K562 (cell line): ENCODE results near the gene SLC9A1. TPM values are rescaled to one million over a fixed set of nuclear protein-coding genes. Genes with fewer than 3 reads are reported as not detected.

Experiments
- AFF1 ChIP-seq, 2 experiments: fragments of 450-650 bp; IDR thresholded peaks; 2 replicates each; pipeline ENCODE4 v1.6.1; 2018; ENCODE audit warnings: mild to moderate bottlenecking in 2 of 2, low read depth in 1 of 2; ENCODE audit not compliant: partially characterized antibody in 2 of 2
- CHD1 ChIP-seq: fragments of 200-600 bp; sonication (generic); IDR thresholded peaks from one replicate; pipeline ENCODE4 v1.6.1; 2012; ENCODE audit warnings: mild to moderate bottlenecking, moderate library complexity, low read length, inconsistent platforms
- ERF ChIP-seq: fragments of 450-650 bp; formaldehyde crosslinking; IDR thresholded peaks from 2 replicates; pipeline ENCODE4 v1.4.0; 2020; ENCODE audit warnings: mild to moderate bottlenecking, mixed read lengths
- GTF2E2 ChIP-seq: fragments of 200-800 bp; sonication (Bioruptor generic); IDR thresholded peaks from 2 replicates; pipeline ENCODE4 v1.6.1; 2016; ENCODE audit warnings: missing genetic modification characterization, missing compliant biosample characterization
- HDAC1 ChIP-seq, 2 experiments: fragments of 450-650 bp; IDR thresholded peaks; 2 replicates each; pipeline ENCODE4 v1.6.1; 2016 to 2017; ENCODE audit warnings: inconsistent platforms in 1 of 2, mild to moderate bottlenecking in 1 of 2, moderate library complexity in 1 of 2
- IRF9 ChIP-seq: fragments of 450-650 bp; IDR thresholded peaks from 2 replicates; pipeline ENCODE4 v1.6.1; 2016; ENCODE audit warnings: missing biosample characterization, missing genetic modification characterization
- MAZ ChIP-seq, 2 experiments: fragments of 450-650 bp in 1 of 2; sonication (generic) in 1 of 2; formaldehyde crosslinking; IDR thresholded peaks in 1 of 2; conservative IDR thresholded peaks in 1 of 2; 2 replicates each; pipeline versions ENCODE4 v1.4.0 to v1.5.0; 2020; ENCODE audit warnings: mild to moderate bottlenecking in 1 of 2, missing genetic modification reagents in 1 of 2
- MEF2D ChIP-seq: conservative IDR thresholded peaks from 2 replicates; pipeline ENCODE4 v1.6.1; 2016; ENCODE audit warnings: low read depth, missing genetic modification characterization, missing compliant biosample characterization
- PHF20 ChIP-seq: fragments of 450-650 bp; IDR thresholded peaks from 2 replicates; pipeline ENCODE4 v1.6.1; 2018; ENCODE audit not compliant: partially characterized antibody
- RCOR1 ChIP-seq, 2 experiments: IDR thresholded peaks; 2 replicates each; pipeline ENCODE4 v1.6.1; 2012; ENCODE audit warnings: low read depth in 2 of 2, low read length in 2 of 2, borderline replicate concordance in 1 of 2, improper control_type of control experiment in 1 of 2
- SRSF9 ChIP-seq: fragments of 200-400 bp; formaldehyde crosslinking; IDR thresholded peaks from 2 replicates; pipeline ENCODE4 v1.6.1; 2017; ENCODE audit warnings: low read depth, low read length, borderline replicate concordance
- STAT5A ChIP-seq: IDR thresholded peaks from 2 replicates; pipeline ENCODE4 v1.6.1; 2012; ENCODE audit warnings: low read length, inconsistent platforms, borderline replicate concordance
- TAF9B ChIP-seq: fragments of 450-650 bp; IDR thresholded peaks from 2 replicates; pipeline ENCODE4 v1.6.1; 2018; ENCODE audit warnings: mild to moderate bottlenecking; ENCODE audit not compliant: partially characterized antibody
- ZBTB33 ChIP-seq: sonication (generic); formaldehyde crosslinking; IDR thresholded peaks from 2 replicates; pipeline ENCODE4 v1.8.1; 2023; ENCODE audit warnings: mild to moderate bottlenecking, missing genetic modification reagents
- ZNF384 ChIP-seq: IDR thresholded peaks from 2 replicates; pipeline ENCODE4 v1.6.1; 2012; ENCODE audit warnings: low read depth, low read length, improper control_type of control experiment
- ZZZ3 ChIP-seq: fragments of 450-650 bp; IDR thresholded peaks from 2 replicates; pipeline ENCODE4 v1.6.1; 2016; ENCODE audit warnings: antibody characterized with exemption, mild to moderate bottlenecking, moderate library complexity
- polyA plus RNA-seq, 8 experiments: library from polyadenylated mRNA; depleted of rRNA in 4 of 8; stranded (reverse) in 5 of 8; unstranded in 3 of 8; fragments of >200 nt; fragmentation: Nextera tagmentation in 2 of 8; fragmentation: Illumina TruSeq in 1 of 8; extraction: Ambion mirVana in 2 of 8; extraction: Trizol in 1 of 8; gene quantifications; 2 replicates each; pipeline versions ENCODE4 v1.2.1 to v1.2.3, GENCODE V29; 2011 to 2014; ENCODE audit warnings: inconsistent platforms in 1 of 8, missing spikeins in 1 of 8
- total RNA-seq, 7 experiments: library from RNA; depleted of rRNA in 6 of 7; stranded (reverse); fragments of >200 nt in 6 of 7; fragmentation: Illumina TruSeq in 2 of 7; extraction: Trizol in 2 of 7; gene quantifications; 2 replicates each; pipeline versions ENCODE4 v1.2.1 to v1.2.3, GENCODE V29; 2011 to 2021; ENCODE audit warnings: low replicate concordance in 1 of 7
- TF ChIP-seq, protein P1 (sequence below): conservative IDR thresholded peaks from 2 replicates; pipeline ENCODE4 v1.6.1; 2011; ENCODE audit warnings: low read depth, mild to moderate bottlenecking, low read length; ENCODE audit not compliant: control insufficient read depth
- TF ChIP-seq, protein P2 (sequence below), 2 experiments: fragments of 200-800 bp in 1 of 2; sonication (Bioruptor generic) in 1 of 2; sonication (generic) in 1 of 2; formaldehyde crosslinking in 1 of 2; IDR thresholded peaks in 1 of 2; conservative IDR thresholded peaks in 1 of 2; 2 replicates each; pipeline versions ENCODE4 v1.5.0 to v1.6.1; 2016 to 2020; ENCODE audit warnings: missing compliant biosample characterization in 1 of 2, missing genetic modification characterization in 1 of 2, missing genetic modification reagents in 1 of 2

SLC9A1 gene
- total and polyA plus RNA-seq, 9 of the 15 experiments (the other 6 are each of a cell fraction or from before 2014, with no cell fraction given) = 0.59 to 14.4 (median 2.0) TPM

DNA sequence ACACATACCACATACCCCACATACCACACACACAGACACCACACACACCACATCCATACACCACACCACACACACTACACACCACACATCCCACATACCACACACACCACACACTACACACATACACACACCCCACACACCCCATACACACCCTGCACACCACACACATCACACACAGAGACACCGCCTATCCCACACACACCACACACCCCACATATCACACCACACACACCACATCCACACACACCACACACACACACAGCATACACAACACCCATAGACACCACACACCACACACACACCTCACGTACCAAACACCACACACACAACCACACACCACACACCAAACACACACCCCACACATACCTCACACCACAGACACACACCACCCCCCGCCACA, 68.3 kb downstream of the SLC9A1 start (continued):
- TF ChIP-seq ZZZ3 (no peak), HDAC1 (IDR thresholded peaks at IDR 0.05) (peak in 1 of 2 experiments; percentile 41; a peak in 1 of 4 replicates), SRSF9 (no peak), STAT5A (no peak), ZNF384 (no peak), RCOR1 (IDR thresholded peaks at IDR 0.05; ENCODE audit: borderline replicate concordance in 1 of 2, low read depth in 2 of 2, low read length in 2 of 2) (no peak), CHD1 (no peak), TAF9B (no peak), ERF (CRISPR knock-in tag) (no peak), IRF9 (tag) (no peak), ZBTB33 (CRISPR knock-in tag) (no peak), MAZ (CRISPR knock-in tag; conservative IDR thresholded peaks at IDR 0.05 in 1 of 2, IDR thresholded peaks at IDR 0.05 in 1 of 2) (no peak), MEF2D (tag) (no peak), GTF2E2 (tag) (no peak), AFF1 (IDR thresholded peaks at IDR 0.05; ENCODE audit: low read depth in 1 of 2, partially characterized antibody in 2 of 2) (no peak), PHF20 (peak; percentile 77)
- TF ChIP-seq, protein P1, sequence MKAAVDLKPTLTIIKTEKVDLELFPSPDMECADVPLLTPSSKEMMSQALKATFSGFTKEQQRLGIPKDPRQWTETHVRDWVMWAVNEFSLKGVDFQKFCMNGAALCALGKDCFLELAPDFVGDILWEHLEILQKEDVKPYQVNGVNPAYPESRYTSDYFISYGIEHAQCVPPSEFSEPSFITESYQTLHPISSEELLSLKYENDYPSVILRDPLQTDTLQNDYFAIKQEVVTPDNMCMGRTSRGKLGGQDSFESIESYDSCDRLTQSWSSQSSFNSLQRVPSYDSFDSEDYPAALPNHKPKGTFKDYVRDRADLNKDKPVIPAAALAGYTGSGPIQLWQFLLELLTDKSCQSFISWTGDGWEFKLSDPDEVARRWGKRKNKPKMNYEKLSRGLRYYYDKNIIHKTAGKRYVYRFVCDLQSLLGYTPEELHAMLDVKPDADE = no peak
- TF ChIP-seq, protein P2, sequence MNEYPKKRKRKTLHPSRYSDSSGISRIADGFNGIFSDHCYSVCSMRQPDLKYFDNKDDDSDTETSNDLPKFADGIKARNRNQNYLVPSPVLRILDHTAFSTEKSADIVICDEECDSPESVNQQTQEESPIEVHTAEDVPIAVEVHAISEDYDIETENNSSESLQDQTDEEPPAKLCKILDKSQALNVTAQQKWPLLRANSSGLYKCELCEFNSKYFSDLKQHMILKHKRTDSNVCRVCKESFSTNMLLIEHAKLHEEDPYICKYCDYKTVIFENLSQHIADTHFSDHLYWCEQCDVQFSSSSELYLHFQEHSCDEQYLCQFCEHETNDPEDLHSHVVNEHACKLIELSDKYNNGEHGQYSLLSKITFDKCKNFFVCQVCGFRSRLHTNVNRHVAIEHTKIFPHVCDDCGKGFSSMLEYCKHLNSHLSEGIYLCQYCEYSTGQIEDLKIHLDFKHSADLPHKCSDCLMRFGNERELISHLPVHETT (CRISPR knock-in tag; conservative IDR thresholded peaks at IDR 0.05 in 1 of 2, IDR thresholded peaks at IDR 0.05 in 1 of 2) = no peak
